ENCODE measurements around the gene MAN2A1.
"Not testable (repeated sequence)": the region's sequence is repeated elsewhere in the genome, so short reads cannot be mapped to it uniquely, and the experiment has no call there.

The MAN2A1 gene

GRCh38 chr5:109888989-109889388 is 199.3 kb downstream of the MAN2A1 start:
- Histone ChIP-seq H3K4me1 (ENCODE audit: insufficient read depth, poor library complexity, severe bottlenecking) (no peaks in the 10 kb centered on the region), H3K27ac (ENCODE audit: poor library complexity, severe bottlenecking) (no peak overlapping the region), H3K4me3 (ENCODE audit: severe bottlenecking) (no peak overlapping the region), H3K36me3 (ENCODE audit: low read depth) (no peaks in the 10 kb centered on the region), H3K27me3 (ENCODE audit: insufficient read depth, poor library complexity, severe bottlenecking) (no peaks in the 10 kb centered on the region), H3K9me3 (ENCODE audit: severe bottlenecking) (no peaks in the 10 kb centered on the region)
- no peak for DNase-seq (ENCODE audit: low spot score)
- ATAC-seq (ENCODE audit: low read depth): no peak
- TF ChIP-seq CTCF (IDR thresholded peaks at IDR 0.05; ENCODE audit: poor library complexity, severe bottlenecking): no peak

- not testable (repeated sequence) for H3K27me3 ChIP-seq (ENCODE audit: insufficient read depth, poor library complexity, severe bottlenecking); H3K36me3 ChIP-seq (ENCODE audit: low read depth); H3K4me3 ChIP-seq (ENCODE audit: severe bottlenecking); H3K4me1 ChIP-seq (ENCODE audit: insufficient read depth, poor library complexity, severe bottlenecking); DNase-seq (ENCODE audit: low spot score); H3K27ac ChIP-seq (ENCODE audit: poor library complexity, severe bottlenecking); ATAC-seq (ENCODE audit: low read depth); H3K9me3 ChIP-seq (ENCODE audit: severe bottlenecking)
Observed at GRCh38 chr5:109893271-109893670, 203.5 kb downstream of the MAN2A1 start.

- Histone ChIP-seq H3K36me3 (ENCODE audit: low read depth) (no peaks in the 10 kb centered on the region), H3K27me3 (ENCODE audit: insufficient read depth, poor library complexity, severe bottlenecking) (peaks cover 4% of the 10 kb centered on the region), H3K4me1 (ENCODE audit: insufficient read depth, poor library complexity, severe bottlenecking) (no peaks in the 10 kb centered on the region), H3K27ac (ENCODE audit: poor library complexity, severe bottlenecking) (no peak overlapping the region), H3K9me3 (ENCODE audit: severe bottlenecking) (no peaks in the 10 kb centered on the region), H3K4me3 (ENCODE audit: severe bottlenecking) (no peak overlapping the region)
- ATAC-seq (ENCODE audit: low read depth) (no peak), DNase-seq (ENCODE audit: low spot score) (no peak)
- TF ChIP-seq CTCF (IDR thresholded peaks at IDR 0.05; ENCODE audit: poor library complexity, severe bottlenecking): no peak
Observed at GRCh38 chr5:109898269-109899162, 208.8 kb downstream of the MAN2A1 start.

- ATAC-seq (ENCODE audit: low read depth): no peak
- Histone ChIP-seq H3K4me3 (ENCODE audit: severe bottlenecking) (no peak overlapping the region), H3K4me1 (ENCODE audit: insufficient read depth, poor library complexity, severe bottlenecking) (no peaks in the 10 kb centered on the region), H3K9me3 (ENCODE audit: severe bottlenecking) (no peaks in the 10 kb centered on the region), H3K27me3 (ENCODE audit: insufficient read depth, poor library complexity, severe bottlenecking) (peaks cover 4% of the 10 kb centered on the region), H3K36me3 (ENCODE audit: low read depth) (no peaks in the 10 kb centered on the region), H3K27ac (ENCODE audit: poor library complexity, severe bottlenecking) (no peak overlapping the region)
- TF ChIP-seq CTCF (IDR thresholded peaks at IDR 0.05; ENCODE audit: poor library complexity, severe bottlenecking): no peak
- DNase-seq (ENCODE audit: low spot score): no peak
Observed at GRCh38 chr5:109899163-109899535, 209.4 kb downstream of the MAN2A1 start.

- no peaks in the 10 kb centered on the region for H3K4me1 ChIP-seq (ENCODE audit: insufficient read depth, poor library complexity, severe bottlenecking)
- no peaks in the 10 kb centered on the region for H3K9me3 ChIP-seq (ENCODE audit: severe bottlenecking)
- peaks cover 4% of the 10 kb centered on the region for H3K27me3 ChIP-seq (ENCODE audit: insufficient read depth, poor library complexity, severe bottlenecking)
- no peak for TF ChIP-seq CTCF (IDR thresholded peaks at IDR 0.05; ENCODE audit: poor library complexity, severe bottlenecking)
- H3K4me3 ChIP-seq (ENCODE audit: severe bottlenecking): no peak overlapping the region
- no peaks in the 10 kb centered on the region for H3K36me3 ChIP-seq (ENCODE audit: low read depth)
- DNase-seq (ENCODE audit: low spot score): no peak
- no peak overlapping the region for H3K27ac ChIP-seq (ENCODE audit: poor library complexity, severe bottlenecking)
- no peak for ATAC-seq (ENCODE audit: low read depth)
Observed at GRCh38 chr5:109900461-109900860, 210.7 kb downstream of the MAN2A1 start.

Measured in RWPE2 (cell line).